ENCODE data around the gene ACVR1C.

Gene ACVR1C

DNA sequence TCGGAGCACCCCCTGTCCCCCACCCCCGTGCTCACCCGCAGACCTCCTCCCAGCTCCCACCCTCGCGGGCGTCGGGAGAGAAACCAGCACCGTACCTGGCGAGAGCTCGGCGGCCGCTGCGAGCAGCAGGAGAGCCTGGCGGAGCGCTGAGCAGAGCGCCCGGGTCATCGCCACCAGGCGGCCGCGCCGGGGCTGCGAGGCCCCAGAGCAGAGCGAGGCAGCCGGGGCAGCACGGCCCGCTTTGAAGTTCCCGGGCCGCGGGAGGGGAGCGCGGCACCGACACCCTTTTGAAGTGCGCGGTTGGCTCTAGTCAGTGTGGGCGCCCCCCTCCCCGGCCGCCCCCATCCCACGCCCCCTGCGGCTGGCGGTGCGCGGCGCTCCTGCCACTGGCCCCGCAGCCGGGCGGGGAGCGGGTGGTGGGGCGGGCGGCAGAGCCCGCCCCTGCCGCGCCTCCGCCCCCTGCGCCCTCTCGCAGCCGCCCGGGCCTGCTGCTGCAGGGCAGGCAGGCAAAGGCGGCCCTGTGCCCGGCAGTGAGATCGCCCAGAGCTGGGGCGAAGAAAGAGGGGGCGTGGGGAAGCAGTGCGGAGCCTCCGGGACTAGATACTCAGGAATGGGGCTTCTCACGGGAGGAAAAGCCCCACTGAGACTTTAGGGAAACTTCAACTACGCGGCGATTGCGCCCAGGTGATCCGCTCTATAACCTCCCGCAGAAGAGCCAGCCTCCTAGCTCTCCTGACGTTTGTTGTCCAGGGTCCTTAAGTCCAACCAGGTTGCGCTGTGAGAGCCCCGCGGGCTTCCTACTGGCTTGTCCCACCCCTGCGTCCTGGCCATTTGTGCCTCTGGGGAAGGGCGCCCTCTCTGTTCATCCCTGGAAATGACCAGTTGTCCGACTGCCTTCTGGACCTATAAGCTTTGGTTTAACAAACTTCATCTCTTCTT is at the start of gene ACVR1C:
ACVR1C (minus strand) TSS at position 388 of the 939 bp plus-strand sequence; CDS start at position 168, 220 bp downstream.
- peak; percentile 37 to 46 for DNase-seq (ENCODE audit: low read depth in 2 of 2)

DNA sequence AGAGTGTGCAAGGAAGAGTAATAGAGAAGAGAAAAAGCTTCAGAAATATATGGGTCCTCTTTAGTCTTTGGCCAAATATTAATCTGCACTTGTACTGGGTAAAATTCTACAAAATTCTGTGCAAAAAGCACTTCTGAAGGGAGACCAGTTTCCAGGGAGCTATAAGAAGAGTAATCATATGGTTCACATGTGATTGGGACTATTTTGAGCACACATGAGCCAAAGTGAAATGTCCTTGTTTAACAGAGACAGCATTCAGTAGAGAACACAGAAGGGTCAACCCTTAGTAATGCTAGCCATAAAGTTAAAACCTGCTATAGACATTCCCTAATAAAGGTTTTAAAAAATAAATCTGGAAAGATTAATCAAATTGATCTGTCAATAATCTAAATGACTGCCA is 49.3 kb upstream of the ACVR1C start:
- no peak for DNase-seq (ENCODE audit: low read depth in 2 of 2)

DNA sequence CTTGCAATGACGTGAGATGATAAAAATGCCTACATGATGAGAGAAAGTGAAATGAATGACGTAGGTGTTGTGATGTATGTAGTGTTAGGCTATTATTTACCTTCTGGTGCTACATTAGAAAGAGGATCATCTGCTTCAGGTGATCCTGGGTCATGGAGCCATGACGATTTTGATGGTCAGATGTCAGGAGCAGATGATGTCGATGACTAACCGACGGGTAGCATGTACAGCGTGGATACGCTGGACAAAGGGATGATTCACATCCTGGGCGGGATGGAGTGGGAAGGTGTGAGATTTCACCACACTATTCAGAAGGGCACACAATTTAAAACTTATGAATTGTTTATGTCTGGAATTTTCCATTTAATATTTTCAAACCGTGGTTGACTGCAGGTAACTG is 43.5 kb upstream of the ACVR1C start:
- DNase-seq (ENCODE audit: low read depth in 2 of 2): no peak

DNA sequence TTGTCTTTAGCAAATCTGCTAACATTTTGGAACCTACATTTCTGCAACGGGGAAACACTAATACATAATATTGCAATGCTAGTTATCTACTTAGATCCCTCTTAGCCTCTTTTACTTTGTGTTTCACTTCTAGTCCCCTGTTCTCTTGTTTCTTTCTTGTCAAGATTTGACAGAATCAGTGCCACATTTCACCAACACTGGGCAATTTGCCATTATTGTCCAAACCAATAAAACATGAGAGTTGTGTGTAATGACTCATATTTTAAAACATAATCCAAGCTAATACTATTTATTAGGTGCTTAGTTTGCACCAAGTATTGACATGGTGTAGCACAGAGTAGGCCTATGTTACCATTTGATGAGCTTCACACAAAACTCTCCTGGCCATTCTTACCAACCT is 33.7 kb upstream of the ACVR1C start:
- no peak for DNase-seq (ENCODE audit: low read depth in 2 of 2)

DNA sequence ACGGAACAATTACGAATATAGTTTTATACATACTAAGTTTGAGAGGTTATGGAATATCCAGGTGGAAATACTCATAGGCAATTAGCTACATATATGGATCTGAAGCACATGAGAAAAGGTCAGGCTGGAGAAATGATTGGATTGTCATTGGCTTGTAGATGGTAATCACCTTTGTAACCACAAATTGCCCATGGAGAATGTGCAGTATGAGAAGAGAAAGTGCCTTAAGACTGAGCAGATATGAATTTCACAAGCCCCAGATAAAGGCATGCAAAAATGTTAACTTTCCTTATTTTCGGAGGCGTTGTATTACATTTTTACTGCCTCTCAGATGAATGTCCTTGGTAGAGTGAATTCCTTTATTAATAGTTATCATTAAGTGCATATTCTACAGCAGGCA is 33.1 kb upstream of the ACVR1C start:
- DNase-seq (ENCODE audit: low read depth in 2 of 2): no peak

DNA sequence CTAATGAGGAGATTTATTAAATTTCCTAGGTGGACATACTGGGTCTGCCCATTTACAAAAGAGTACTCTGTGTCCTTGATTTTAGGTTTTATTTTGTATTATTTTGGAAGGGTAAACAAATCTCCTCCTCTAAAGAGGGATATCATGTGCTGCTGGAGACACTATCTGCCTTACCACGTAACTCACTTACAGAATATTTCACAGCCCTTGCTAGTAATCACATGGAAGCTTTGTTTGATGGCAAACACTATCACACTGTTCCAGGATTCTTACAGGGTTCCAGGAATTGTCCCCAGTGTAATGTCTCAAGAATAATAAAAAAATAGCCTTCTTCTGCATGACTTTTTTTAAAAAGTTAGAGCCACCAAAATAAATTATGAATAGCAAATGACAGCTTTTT is 29.2 kb upstream of the ACVR1C start:
- no peak for DNase-seq (ENCODE audit: low read depth in 2 of 2)

DNA sequence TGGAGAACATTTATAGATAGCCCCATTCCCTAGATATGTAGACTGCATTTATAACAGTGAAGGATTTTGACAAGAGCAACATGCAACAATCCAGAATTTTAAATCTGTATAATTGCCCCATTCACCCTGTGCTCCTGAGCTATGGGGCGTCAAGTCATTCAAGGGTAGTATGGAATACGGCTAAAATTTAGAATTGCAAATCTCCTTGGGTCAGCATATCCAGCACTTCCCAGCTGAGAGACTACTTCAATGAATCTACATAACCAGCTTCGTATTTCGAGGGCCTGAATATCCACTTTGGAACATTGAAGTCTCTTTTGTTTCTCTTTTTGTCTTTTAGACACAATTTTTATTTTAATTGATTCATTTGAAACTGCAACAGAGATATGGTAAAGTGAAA is 28.4 kb upstream of the ACVR1C start:
- DNase-seq (ENCODE audit: low read depth in 2 of 2): no peak

DNA sequence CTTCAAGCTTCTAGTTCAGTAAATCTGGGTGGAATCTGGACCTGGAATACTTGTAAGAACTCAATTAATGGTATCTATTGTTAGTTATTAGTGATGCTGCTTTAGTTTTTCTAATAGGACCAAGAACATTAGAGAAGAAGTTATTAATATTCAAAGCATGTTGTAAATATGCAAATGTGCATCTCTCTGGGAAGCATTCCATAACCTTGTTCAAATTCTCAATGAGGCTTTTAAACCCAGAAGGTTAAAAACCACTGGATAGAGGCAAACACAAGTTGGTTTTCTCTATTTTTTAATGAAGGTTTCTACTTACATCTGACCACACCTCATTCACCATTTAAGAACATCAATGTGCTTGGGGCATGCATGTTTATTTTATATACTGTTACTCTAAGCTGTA is 16.1 kb upstream of the ACVR1C start:
- no peak for DNase-seq (ENCODE audit: low read depth in 2 of 2)

DNA sequence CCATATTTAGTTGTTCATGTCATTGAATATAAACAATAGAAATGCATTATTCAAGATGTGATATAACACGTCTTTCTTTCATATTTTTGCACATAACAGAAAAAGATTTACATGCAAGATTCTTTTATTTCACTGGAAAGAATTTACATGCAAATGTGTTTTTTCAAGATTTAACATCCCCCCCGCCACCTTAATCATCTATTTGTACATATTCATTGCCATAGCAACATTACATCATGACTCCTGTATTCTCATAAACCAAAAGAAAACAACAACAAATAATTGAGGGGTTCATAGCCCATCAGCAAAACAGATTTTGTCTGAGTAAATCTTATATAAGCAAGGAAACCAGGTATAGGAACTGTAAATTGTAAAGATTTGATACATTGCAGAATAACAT is 3.2 kb upstream of the ACVR1C start:
- DNase-seq (ENCODE audit: low read depth in 2 of 2): no peak

DNA sequence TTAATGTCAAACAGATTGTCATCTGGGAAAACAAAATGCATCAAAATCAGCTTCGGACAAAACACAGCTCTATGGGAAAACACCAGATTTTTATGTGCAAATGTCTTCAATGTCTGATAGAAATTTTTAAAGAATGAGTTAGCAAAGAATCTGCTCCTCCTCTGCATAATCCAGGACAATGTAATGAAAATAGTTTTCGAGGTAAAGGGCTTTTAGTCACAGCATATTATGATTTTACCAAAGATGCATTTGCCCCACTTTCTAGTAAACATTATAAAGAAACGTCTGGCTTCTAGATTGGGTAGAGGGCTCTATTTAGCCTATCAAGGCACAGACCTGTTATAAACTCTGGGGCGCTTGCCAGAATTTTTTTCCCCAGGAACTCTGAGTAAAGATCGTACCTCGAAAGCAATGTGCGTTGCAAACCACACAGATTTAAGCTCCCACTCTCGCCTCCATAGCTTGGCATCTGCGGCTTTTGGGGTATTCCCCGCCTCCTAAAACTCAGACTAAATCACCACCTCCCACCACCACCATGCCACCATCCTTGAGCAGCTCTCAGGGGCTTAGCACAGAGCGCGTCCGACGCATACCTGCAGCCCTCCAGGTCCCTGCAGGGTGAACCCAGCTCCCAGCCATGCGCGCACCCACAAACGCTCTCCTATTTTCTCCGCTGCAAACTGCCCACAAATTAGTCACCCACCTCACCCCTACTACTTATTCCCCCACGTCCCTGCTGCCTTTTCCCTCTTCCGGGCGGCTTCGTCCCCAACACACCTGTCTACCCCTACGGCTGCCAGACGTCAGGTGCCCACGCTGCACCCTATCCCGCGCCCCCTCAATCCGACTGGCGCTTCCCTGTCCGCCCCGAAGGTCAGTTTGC is 829 bp downstream of the ACVR1C start:
- DNase-seq (ENCODE audit: low read depth in 2 of 2): peak in 1 of 2 donors; percentile 12

DNA sequence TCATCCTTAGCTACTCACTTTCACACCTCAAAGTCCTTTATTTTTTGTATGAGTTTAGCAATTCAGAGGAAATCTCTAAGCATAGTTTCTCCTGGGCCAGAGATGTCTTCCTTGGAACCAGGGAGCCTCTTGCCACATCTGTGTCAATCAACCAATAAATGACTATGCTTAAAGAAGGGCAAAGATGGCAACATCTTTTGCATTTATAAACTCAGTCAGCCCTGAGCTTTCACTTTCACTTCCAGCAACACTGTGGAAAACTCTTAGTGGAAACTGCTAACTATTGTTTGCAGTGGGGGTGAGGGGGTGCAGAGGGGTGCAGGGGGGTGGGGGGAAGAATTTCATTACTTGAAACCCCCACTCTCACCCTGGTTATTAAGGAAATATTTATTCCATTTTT is 3.4 kb downstream of the ACVR1C start:
- DNase-seq (ENCODE audit: low read depth in 2 of 2): no peak

DNA sequence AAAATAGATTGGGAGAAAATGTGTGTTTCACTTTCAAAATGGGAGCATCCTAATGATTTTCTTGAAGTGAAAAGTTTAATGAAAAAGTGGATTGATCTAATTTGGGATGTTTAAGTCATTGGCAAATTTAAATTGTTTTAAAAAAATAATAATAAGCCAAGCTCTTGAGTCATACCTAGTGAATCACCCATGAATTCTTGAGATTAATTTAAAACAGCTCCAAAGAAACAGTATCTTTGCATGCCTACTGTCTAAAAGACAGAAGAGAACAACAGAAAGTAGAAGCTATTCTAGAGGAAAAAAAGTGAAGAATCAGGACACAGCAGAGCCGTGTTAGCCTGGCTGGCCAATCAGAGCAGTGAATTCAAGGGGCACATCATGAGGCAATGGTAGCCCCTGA is 7.7 kb downstream of the ACVR1C start:
- no peak for DNase-seq (ENCODE audit: low read depth in 2 of 2)

DNA sequence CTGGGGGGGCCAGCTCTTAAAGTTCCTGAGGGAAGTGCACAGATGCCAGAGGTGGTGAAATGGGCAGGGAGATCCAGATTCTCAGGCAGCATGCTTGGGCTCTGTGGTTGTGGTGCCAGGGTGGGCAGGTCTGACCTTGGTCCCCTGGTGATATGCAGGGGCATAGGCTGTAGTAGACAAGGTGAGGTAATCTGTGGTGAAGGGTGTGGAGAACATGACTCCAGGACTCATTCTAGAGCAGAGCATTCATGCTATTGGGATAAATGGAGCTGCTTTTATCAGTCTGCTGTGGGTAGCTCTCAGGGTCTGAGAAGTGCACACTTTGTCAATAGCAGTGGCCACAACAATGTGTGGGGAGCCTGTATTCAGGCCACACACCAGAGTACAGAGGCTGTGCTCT is 16.9 kb downstream of the ACVR1C start:
- no peak for DNase-seq (ENCODE audit: low read depth in 2 of 2)

DNA sequence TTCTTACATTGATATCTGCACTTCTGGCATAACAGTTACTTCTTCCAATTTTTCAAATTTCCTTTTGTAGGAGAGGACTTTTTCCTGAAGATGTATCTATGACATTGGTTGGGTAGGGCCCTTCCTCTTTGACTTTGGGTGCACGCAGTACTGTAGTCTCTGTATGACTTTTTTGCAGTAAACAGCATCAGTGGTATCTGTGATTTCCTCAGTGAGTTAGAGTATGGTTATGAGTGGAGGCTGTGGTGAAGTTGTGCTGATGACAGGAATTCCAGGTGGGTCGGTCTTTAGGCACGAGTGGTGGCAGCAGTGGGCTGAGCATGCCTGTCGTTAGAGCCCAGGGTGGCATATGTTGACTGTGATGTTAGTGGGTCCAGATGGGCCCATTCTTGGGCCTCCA is 17.6 kb downstream of the ACVR1C start:
- DNase-seq (ENCODE audit: low read depth in 2 of 2): no peak

DNA sequence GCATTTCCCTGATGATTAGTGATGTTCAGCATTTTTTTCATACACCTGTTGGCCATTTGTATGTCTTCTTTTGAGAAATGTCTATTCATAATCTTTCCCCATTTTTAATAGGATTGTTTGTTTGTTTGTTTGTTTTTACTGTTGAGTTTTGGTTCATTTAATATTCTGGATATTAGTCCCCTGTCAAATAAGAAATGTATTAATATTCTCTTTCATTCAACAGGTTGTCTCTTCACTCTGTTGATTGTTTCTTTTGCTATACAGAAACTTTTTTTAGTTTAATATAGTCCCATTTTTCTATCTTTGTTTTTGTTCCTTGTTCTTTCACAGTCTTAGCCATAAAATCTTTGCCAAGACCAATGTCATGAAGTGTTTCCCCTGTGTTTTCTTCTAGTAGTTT is 22.1 kb downstream of the ACVR1C start:
- no peak for DNase-seq (ENCODE audit: low read depth in 2 of 2)

DNA sequence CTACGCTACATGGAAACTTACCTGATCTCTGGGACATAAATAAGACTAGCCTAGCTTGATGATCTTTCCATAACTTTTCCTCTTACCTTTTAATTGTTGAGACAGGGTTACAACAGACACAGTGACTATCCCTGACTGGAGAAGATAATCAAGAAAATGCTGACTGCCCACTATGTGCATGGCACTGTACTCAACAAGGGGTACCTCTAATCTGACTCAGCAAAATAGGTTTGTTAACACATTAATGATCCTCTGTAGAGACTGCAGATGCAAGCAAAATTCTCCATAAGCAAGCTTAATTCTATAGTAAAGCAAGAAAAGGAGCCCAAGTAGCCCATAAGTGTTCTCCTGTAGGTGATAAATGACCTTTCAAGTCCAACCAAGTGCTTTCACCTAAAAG is 25.5 kb downstream of the ACVR1C start:
- no peak for DNase-seq (ENCODE audit: low read depth in 2 of 2)

DNA sequence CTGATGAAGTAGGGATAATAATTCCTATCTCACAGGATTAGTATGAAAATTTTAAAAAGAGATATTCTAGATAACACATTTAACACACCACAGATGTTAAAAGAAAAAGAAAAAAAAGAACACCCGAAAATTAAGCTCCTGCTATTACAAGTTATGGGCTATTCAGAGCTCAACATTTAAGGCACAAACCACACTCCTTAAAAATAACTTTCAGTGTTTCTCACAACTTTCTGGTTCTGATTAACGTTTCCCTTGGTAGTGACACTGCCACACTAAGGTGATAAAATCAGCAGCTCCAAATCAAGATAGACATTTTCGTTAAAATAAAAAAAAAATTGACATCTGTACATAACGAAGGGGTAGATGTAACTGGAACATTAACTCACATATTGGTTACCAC is 26.9 kb downstream of the ACVR1C start:
- no peak for DNase-seq (ENCODE audit: low read depth in 2 of 2)

DNA sequence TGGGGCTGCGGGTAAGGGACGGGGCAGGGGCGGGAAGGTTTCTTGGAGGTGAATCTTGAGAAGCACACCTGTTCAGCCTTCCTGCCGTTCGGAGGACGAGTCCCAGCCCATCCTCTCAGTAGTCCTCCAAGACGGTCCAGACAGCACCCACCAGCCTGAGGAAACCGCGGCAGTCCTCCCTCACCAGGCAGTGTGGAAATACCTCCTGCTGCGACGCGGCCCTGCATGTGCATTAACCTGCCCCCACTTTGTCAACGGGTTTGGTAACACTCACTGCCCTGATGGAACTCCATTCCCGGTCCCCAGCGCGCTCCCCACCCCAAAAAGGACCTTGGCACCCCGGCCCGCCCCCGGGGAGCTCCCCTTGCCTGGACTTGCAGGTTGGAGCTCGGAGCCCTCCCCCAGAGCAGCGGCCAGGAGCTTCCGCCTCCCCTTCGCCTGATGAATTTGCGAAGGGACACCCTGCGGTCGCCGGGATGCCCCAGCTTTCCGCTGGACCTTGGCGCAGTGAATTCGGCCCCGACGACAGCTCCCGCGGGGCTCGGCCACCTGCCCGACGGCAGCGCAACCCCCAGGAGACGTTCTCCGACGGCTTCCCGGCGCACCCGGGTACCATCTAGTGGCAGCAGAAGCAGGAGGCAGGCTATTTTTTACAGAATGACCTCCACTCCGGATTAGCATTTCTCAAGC is 31.5 kb downstream of the ACVR1C start:
- DNase-seq (ENCODE audit: low read depth in 2 of 2): peak; percentile 12 to 28

DNA sequence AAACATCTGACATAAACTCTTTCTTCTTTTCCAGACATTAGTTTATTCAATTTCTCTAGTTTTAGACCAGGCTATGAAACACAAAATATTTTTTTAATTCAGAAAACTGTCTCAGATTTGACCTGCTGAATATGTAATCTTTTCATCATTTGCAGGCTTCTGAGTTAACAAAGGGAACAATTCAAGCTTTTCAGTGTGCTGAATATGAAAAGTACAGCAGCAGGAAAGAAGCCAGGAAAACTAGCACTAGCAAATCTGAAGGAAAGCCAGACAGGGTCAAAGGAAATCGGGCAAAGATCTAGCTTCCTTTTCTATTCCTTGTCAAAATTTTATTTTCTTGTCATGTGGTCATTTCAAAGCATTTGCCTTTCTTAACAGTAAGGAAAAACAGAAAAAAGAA is 35.3 kb downstream of the ACVR1C start:
- no peak for DNase-seq (ENCODE audit: low read depth in 2 of 2)

DNA sequence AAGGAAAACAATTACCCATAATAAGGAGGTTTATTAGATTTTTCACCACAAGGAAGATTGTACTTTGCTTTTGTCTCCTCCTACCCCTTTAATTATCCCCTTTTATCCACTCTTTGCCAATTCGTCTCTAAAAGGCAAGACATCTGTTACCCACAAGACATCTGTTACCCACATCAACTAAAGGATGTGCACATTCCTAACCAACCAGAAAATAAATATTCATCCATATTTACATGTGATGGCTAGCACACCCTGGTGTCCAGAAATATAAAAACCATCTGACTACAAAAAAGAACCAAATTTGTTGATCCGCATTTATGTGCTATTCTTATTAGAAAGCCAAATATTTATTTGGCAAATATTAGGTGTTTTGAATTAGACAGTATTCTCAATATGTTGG is 35.7 kb downstream of the ACVR1C start:
- DNase-seq (ENCODE audit: low read depth in 2 of 2): no peak

DNA sequence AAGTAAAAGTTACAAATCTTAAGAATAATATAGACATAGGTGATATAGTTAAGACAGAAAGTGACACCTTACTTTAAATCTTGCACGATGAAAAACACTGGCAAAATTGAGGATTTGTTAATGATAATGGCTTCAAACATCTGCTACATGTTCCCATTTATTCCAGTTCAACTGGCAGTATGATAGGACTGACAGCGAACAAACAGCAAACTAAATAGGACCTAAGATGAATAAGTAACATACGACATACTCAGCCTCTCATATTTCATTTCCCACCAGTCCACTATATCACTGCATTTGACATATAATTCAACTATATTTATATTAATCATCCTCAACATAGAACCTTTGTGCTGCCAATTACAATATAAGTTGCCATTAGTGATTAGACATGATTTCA is 36.3 kb downstream of the ACVR1C start:
- DNase-seq (ENCODE audit: low read depth in 2 of 2): no peak

DNA sequence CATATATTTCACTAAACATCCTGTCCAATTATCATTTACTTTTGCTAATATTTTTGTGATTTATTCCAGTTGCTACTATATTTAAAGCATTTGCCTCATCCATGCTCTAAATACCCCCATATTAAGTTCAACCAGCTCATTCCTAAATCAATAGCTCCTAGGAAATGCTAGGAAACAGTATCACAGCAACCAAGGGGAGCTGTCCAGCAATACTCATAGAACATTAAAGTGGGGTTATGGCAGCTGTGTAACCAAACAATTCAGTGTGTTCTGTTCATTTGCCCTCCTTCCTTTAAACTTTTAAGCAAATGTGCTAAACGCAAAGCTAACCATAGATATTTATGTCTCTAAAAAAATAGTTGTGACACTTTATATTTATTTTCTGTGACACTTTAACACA is 41.1 kb downstream of the ACVR1C start:
- no peak for DNase-seq (ENCODE audit: low read depth in 2 of 2)

Data from stimulated activated CD8-positive, alpha-beta memory T cell treated with anti-CD3 and anti-CD28 coated beads, Interleukin-2, amount 100 ng/mL, for 1 hour (primary cell).